Measurements from ENCODE around the gene FBP2. TPM values are rescaled to one million over a fixed set of nuclear protein-coding genes. Genes with fewer than 3 reads are reported as not detected.

Gene FBP2
- total and polyA plus RNA-seq, 2 donors (not counting 1 experiment from before 2014, with no cell fraction given), result not detected

DNA sequence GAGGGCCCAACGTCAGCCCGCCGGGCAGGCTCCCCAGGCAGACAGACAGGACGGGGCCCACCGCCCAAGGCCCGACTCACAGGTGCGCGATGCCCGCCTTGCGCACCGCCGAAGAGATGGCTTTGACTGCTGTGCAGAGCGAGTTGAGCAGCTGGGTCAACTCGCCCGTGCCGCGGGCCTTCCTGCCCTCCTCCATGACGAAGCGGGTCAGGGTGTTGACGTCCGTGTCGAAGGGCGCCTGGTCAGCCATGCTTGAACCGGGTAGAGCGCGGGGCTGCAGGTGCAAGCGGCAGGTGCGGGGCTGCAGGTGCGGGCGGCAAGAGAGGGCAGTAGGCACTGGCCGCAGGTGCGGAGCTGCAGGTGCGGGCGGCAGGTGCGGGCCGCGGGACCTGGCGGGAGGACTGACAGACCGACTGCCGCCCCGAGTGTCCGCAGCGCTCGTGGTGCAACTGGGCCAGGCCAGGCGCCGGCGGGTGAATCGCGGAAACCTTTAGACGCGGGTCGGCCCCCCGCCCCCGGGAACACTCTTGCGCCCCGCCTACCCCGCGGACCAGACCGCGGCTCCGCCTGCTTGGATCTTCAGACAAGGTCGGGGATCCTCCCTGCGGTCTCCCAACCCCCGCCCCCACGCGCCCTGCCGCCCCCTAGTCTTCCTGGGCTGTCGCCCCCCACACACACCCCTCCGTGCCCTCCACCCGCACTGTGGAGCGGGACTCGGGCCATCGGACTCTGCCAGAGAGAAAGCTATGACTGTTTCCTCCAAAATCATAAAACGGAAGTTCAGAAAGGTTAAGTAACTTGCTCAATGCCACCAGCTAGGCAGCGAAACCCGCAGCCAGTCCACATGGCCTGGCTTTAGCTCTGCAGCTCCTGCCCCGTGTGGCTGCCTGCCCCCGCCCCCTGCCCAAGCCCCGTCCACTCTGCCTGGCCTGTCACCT is 45.7 kb upstream of the FBP2 start, which contains the start of gene FBP1:
FBP1 (minus strand) TSS at position 458 of the 938 bp plus-strand sequence; CDS start at position 250, 208 bp downstream.
- H3K4me1 ChIP-seq (ENCODE audit: control insufficient read depth in 2 of 2, insufficient read depth in 2 of 2, low read length in 2 of 2), result peaks cover 10 to 18% of the 10 kb centered on the region in 2 donors
- DNase-seq (peak; percentile 88), ATAC-seq (ENCODE audit: low read depth) (peak; percentile 81)
- H3K9me3 Mint-ChIP-seq (ENCODE audit: insufficient read depth), result no peaks in the 10 kb centered on the region
- H3K27me3 ChIP-seq (replicated peaks in 1 of 4; ENCODE audit: control extremely low read depth in 1 of 4, control insufficient read depth in 3 of 4, insufficient read depth in 4 of 4, low read length in 3 of 4), result peaks cover 0 to 5% (median 2%) of the 10 kb centered on the region in 4 experiments
- peaks cover 18% of the 10 kb centered on the region for H3K4me1 Mint-ChIP-seq
- peak within 1 kb of the TSS; percentile 94 for H3K4me3 Mint-ChIP-seq
- no peaks in the 10 kb centered on the region for H3K79me2 ChIP-seq (ENCODE audit: control insufficient read depth, insufficient read depth, low read length)
- no peaks in the 10 kb centered on the region for H3K9me3 ChIP-seq (ENCODE audit: control extremely low read depth in 1 of 3, control insufficient read depth in 2 of 3, insufficient read depth in 1 of 3, low read length in 2 of 3)
- WGBS (ENCODE audit: insufficient coverage), result 3% methylated on average over 70 of the region's 79 CpGs
- H3K4me2 ChIP-seq (replicated peaks; ENCODE audit: low read depth, low read length, poor library complexity, severe bottlenecking), result peak within 1 kb of the TSS; percentile 90
- H3K27me3 Mint-ChIP-seq, result peaks cover 3% of the 10 kb centered on the region
- ChIA-PET CTCF (interaction anchor here (0.7 kb wide), 1 partner anchor 42 kb away, joined by 4 read pairs; no protein-coding TSS in a partner anchor), POLR2A (interaction anchor here (0.6 to 1.2 kb wide), 3 partner anchors 17 to 1813 kb away, joined by 4 to 11 read pairs (median 8); no protein-coding TSS in a partner anchor)
- H2AFZ ChIP-seq (ENCODE audit: insufficient read depth, low read depth, low read length, poor library complexity, severe bottlenecking), result peak within 1 kb of the TSS; percentile 96
- no peaks in the 10 kb centered on the region for H3K36me3 ChIP-seq (replicated peaks in 1 of 2; ENCODE audit: control extremely low read depth in 1 of 2, control insufficient read depth in 1 of 2, extremely low read depth in 1 of 2, insufficient read depth in 2 of 2, low read length in 1 of 2)
- intact Hi-C loops (cut with micrococcal nuclease), result no loop called here
- H3K9ac ChIP-seq (ENCODE audit: low read length), result peak within 1 kb of the TSS; percentile 78
- no peaks in the 10 kb centered on the region for H4K20me1 ChIP-seq (ENCODE audit: control insufficient read depth, insufficient read depth, low read length, poor library complexity, severe bottlenecking)
- no peak for TF ChIP-seq EZH2 (IDR thresholded peaks at IDR 0.05; ENCODE audit: borderline replicate concordance, insufficient read depth, low read depth, low read length, poor library complexity, severe bottlenecking)
- TF ChIP-seq, protein P1, sequence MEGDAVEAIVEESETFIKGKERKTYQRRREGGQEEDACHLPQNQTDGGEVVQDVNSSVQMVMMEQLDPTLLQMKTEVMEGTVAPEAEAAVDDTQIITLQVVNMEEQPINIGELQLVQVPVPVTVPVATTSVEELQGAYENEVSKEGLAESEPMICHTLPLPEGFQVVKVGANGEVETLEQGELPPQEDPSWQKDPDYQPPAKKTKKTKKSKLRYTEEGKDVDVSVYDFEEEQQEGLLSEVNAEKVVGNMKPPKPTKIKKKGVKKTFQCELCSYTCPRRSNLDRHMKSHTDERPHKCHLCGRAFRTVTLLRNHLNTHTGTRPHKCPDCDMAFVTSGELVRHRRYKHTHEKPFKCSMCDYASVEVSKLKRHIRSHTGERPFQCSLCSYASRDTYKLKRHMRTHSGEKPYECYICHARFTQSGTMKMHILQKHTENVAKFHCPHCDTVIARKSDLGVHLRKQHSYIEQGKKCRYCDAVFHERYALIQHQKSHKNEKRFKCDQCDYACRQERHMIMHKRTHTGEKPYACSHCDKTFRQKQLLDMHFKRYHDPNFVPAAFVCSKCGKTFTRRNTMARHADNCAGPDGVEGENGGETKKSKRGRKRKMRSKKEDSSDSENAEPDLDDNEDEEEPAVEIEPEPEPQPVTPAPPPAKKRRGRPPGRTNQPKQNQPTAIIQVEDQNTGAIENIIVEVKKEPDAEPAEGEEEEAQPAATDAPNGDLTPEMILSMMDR (IDR thresholded peaks at IDR 0.05), result no peak
- H3K27ac Mint-ChIP-seq, result peak within 1 kb of the TSS; percentile 87
- peak within 1 kb of the TSS; percentile 2 to 62 for H3K27ac ChIP-seq (ENCODE audit: low read length in 2 of 2)
- peak within 1 kb of the TSS; percentile 41 to 79 (median 66) for H3K4me3 ChIP-seq (ENCODE audit: control extremely low read depth in 1 of 5, extremely low read depth in 1 of 5, insufficient read depth in 1 of 5, low read depth in 2 of 5, low read length in 4 of 5)

Measured in B cell (primary cell).